Stimulated activated CD8-positive, alpha-beta memory T cell treated with anti-CD3 and anti-CD28 coated beads, Interleukin-12 subunit alpha, Interleukin-12 subunit beta, amount 100 ng/mL, for 4 hours (primary cell): Measurements from ENCODE around the gene PTGS1.
"Not testable (repeated sequence)": the region's sequence is repeated elsewhere in the genome, so short reads cannot be mapped to it uniquely, and the experiment has no call there.

Source experiments
- DNase-seq: peaks from one replicate; pipeline ENCODE4 v3.0.0-alpha.2; 2020; ENCODE audit warnings: low read depth

The PTGS1 gene

GRCh38 chr9:122347348-122348287, 23.2 kb upstream of the PTGS1 start:
- DNase-seq = no peak

GRCh38 chr9:122348288-122348777, 22.5 kb upstream of the PTGS1 start:
- DNase-seq = no peak

- no peak for DNase-seq
Measured at GRCh38 chr9:122348791-122349190, 22.0 kb upstream of the PTGS1 start.

- DNase-seq = no peak
Measured at GRCh38 chr9:122349201-122349600, 21.6 kb upstream of the PTGS1 start.

GRCh38 chr9:122350577-122351355, 20.1 kb upstream of the PTGS1 start:
- peak; percentile 51 for DNase-seq

- no peak for DNase-seq
Measured at GRCh38 chr9:122354536-122355199, 16.2 kb upstream of the PTGS1 start.

GRCh38 chr9:122355336-122355875, 15.4 kb upstream of the PTGS1 start:
- DNase-seq = no peak

- no peak for DNase-seq
Measured at GRCh38 chr9:122356627-122357026, 14.2 kb upstream of the PTGS1 start.

- DNase-seq = no peak
Measured at GRCh38 chr9:122360891-122361290, 9.9 kb upstream of the PTGS1 start.

GRCh38 chr9:122363131-122363530, 7.7 kb upstream of the PTGS1 start:
- DNase-seq = not testable (repeated sequence)

- no peak for DNase-seq
Measured at GRCh38 chr9:122364117-122364782, 6.6 kb upstream of the PTGS1 start.

GRCh38 chr9:122364783-122365150, 6.1 kb upstream of the PTGS1 start:
- DNase-seq = no peak

- no peak for DNase-seq
Measured at GRCh38 chr9:122366074-122366660, 4.7 kb upstream of the PTGS1 start.

GRCh38 chr9:122367065-122367464, 3.8 kb upstream of the PTGS1 start:
- DNase-seq = no peak

- DNase-seq = no peak
Measured at GRCh38 chr9:122367774-122368460, 2.9 kb upstream of the PTGS1 start.

GRCh38 chr9:122368642-122369041, 2.2 kb upstream of the PTGS1 start:
- DNase-seq = no peak

- no peak for DNase-seq
Measured at GRCh38 chr9:122370303-122370702, 521 bp upstream of the PTGS1 start.

- DNase-seq = no peak
Measured at GRCh38 chr9:122371846-122372245, 1.0 kb downstream of the PTGS1 start.

- DNase-seq = no peak
Measured at GRCh38 chr9:122372856-122373845, 2.3 kb downstream of the PTGS1 start.
